ENCODE results near the gene DCP2.

DCP2 gene

GRCh38 chr5:113024076-113024697 is 47.6 kb downstream of the DCP2 start:
- TF ChIP-seq TAF1 (IDR thresholded peaks at IDR 0.05; ENCODE audit: borderline replicate concordance, low read depth, low read length) (no peak), POLR2AphosphoS5 (IDR thresholded peaks at IDR 0.05; ENCODE audit: low read depth, low read length) (no peak), POLR2A (IDR thresholded peaks at IDR 0.05; ENCODE audit: low read depth, low read length) (no peak)
- DNase-seq (ENCODE audit: insufficient read length) (no peak), FAIRE-seq (no peak)

GRCh38 chr5:113025596-113025995 is 49.0 kb downstream of the DCP2 start:
- TF ChIP-seq POLR2A (IDR thresholded peaks at IDR 0.05; ENCODE audit: low read depth, low read length) = no peak
- no peak for TF ChIP-seq POLR2AphosphoS5 (IDR thresholded peaks at IDR 0.05; ENCODE audit: low read depth, low read length)
- no peak for TF ChIP-seq TAF1 (IDR thresholded peaks at IDR 0.05; ENCODE audit: borderline replicate concordance, low read depth, low read length)
- FAIRE-seq = no peak
- DNase-seq (ENCODE audit: insufficient read length) = no peak

- TF ChIP-seq POLR2AphosphoS5 (IDR thresholded peaks at IDR 0.05; ENCODE audit: low read depth, low read length) = no peak
- TF ChIP-seq TAF1 (IDR thresholded peaks at IDR 0.05; ENCODE audit: borderline replicate concordance, low read depth, low read length) = no peak
- TF ChIP-seq POLR2A (IDR thresholded peaks at IDR 0.05; ENCODE audit: low read depth, low read length) = no peak
- no peak for FAIRE-seq
- no peak for DNase-seq (ENCODE audit: insufficient read length)
These were observed 49.6 kb downstream of the DCP2 start for GRCh38 chr5:113026211-113026610.

- DNase-seq (ENCODE audit: insufficient read length) = no peak
- FAIRE-seq = no peak
- TF ChIP-seq POLR2A (IDR thresholded peaks at IDR 0.05; ENCODE audit: low read depth, low read length) = no peak
- peak; percentile 52; the same call in 1 of the 2 replicates for TF ChIP-seq POLR2AphosphoS5 (IDR thresholded peaks at IDR 0.05; ENCODE audit: low read depth, low read length)
These were observed 50.4 kb downstream of the DCP2 start for GRCh38 chr5:113027015-113027414.

- TF ChIP-seq TAF1 (IDR thresholded peaks at IDR 0.05; ENCODE audit: borderline replicate concordance, low read depth, low read length) (no peak), POLR2A (IDR thresholded peaks at IDR 0.05; ENCODE audit: low read depth, low read length) (no peak), POLR2AphosphoS5 (IDR thresholded peaks at IDR 0.05; ENCODE audit: low read depth, low read length) (no peak)
- FAIRE-seq = no peak
These were observed 50.8 kb downstream of the DCP2 start for GRCh38 chr5:113027431-113027830.

GRCh38 chr5:113029614-113030013 is 53.0 kb downstream of the DCP2 start:
- FAIRE-seq (no peak), DNase-seq (ENCODE audit: insufficient read length) (no peak)
- TF ChIP-seq TAF1 (IDR thresholded peaks at IDR 0.05; ENCODE audit: borderline replicate concordance, low read depth, low read length) (no peak), POLR2A (IDR thresholded peaks at IDR 0.05; ENCODE audit: low read depth, low read length) (no peak), POLR2AphosphoS5 (IDR thresholded peaks at IDR 0.05; ENCODE audit: low read depth, low read length) (no peak)

More at GRCh38 chr5:113027431-113027830, 50.8 kb downstream of the DCP2 start:
- DNase-seq (ENCODE audit: insufficient read length) = no peak

GRCh38 chr5:113031104-113031503 is 54.5 kb downstream of the DCP2 start:
- no peak for DNase-seq (ENCODE audit: insufficient read length)
- TF ChIP-seq POLR2AphosphoS5 (IDR thresholded peaks at IDR 0.05; ENCODE audit: low read depth, low read length) = no peak
- no peak for TF ChIP-seq TAF1 (IDR thresholded peaks at IDR 0.05; ENCODE audit: borderline replicate concordance, low read depth, low read length)
- TF ChIP-seq POLR2A (IDR thresholded peaks at IDR 0.05; ENCODE audit: low read depth, low read length) = no peak
- FAIRE-seq = no peak

GRCh38 chr5:113031557-113031956 is 55.0 kb downstream of the DCP2 start:
- FAIRE-seq = no peak
- no peak for TF ChIP-seq POLR2A (IDR thresholded peaks at IDR 0.05; ENCODE audit: low read depth, low read length)
- no peak for TF ChIP-seq TAF1 (IDR thresholded peaks at IDR 0.05; ENCODE audit: borderline replicate concordance, low read depth, low read length)
- TF ChIP-seq POLR2AphosphoS5 (IDR thresholded peaks at IDR 0.05; ENCODE audit: low read depth, low read length) = no peak
- no peak for DNase-seq (ENCODE audit: insufficient read length)

- TF ChIP-seq POLR2AphosphoS5 (IDR thresholded peaks at IDR 0.05; ENCODE audit: low read depth, low read length) = no peak
- TF ChIP-seq POLR2A (IDR thresholded peaks at IDR 0.05; ENCODE audit: low read depth, low read length) = no peak
- DNase-seq (ENCODE audit: insufficient read length) = no peak
- FAIRE-seq = no peak
These were observed 57.7 kb downstream of the DCP2 start for GRCh38 chr5:113034182-113034773.

GRCh38 chr5:113035096-113035495 is 58.5 kb downstream of the DCP2 start:
- no peak for FAIRE-seq
- no peak for DNase-seq (ENCODE audit: insufficient read length)
- TF ChIP-seq POLR2AphosphoS5 (IDR thresholded peaks at IDR 0.05; ENCODE audit: low read depth, low read length) (no peak), TAF1 (IDR thresholded peaks at IDR 0.05; ENCODE audit: borderline replicate concordance, low read depth, low read length) (no peak), POLR2A (IDR thresholded peaks at IDR 0.05; ENCODE audit: low read depth, low read length) (no peak)

- no peak for DNase-seq (ENCODE audit: insufficient read length)
- no peak for FAIRE-seq
- no peak for TF ChIP-seq TAF1 (IDR thresholded peaks at IDR 0.05; ENCODE audit: borderline replicate concordance, low read depth, low read length)
- TF ChIP-seq POLR2AphosphoS5 (IDR thresholded peaks at IDR 0.05; ENCODE audit: low read depth, low read length) = no peak
- no peak for TF ChIP-seq POLR2A (IDR thresholded peaks at IDR 0.05; ENCODE audit: low read depth, low read length)
These were observed 59.7 kb downstream of the DCP2 start for GRCh38 chr5:113036321-113036720.

GRCh38 chr5:113036826-113037225 is 60.2 kb downstream of the DCP2 start:
- no peak for TF ChIP-seq POLR2A (IDR thresholded peaks at IDR 0.05; ENCODE audit: low read depth, low read length)
- no peak for TF ChIP-seq POLR2AphosphoS5 (IDR thresholded peaks at IDR 0.05; ENCODE audit: low read depth, low read length)
- no peak for TF ChIP-seq TAF1 (IDR thresholded peaks at IDR 0.05; ENCODE audit: borderline replicate concordance, low read depth, low read length)
- no peak for DNase-seq (ENCODE audit: insufficient read length)
- FAIRE-seq = no peak

Data from GM12892 (cell line).